VCaP (cell line): ENCODE data around the gene YKT6.

Experiments
- H3K27ac ChIP-seq: fragments of 450-650 bp; 2 replicates; pipeline ENCODE4 v1.5.1; 2017
- TF ChIP-seq, protein P1 (sequence below): fragments of 450-650 bp; conservative IDR thresholded peaks from 2 replicates; pipeline ENCODE4 v1.5.1; 2017; ENCODE audit warnings: mild to moderate bottlenecking, moderate library complexity

Gene YKT6

GRCh38 chr7:44251269-44251668, 50.5 kb downstream of the YKT6 start:
- H3K27ac ChIP-seq = no peak overlapping the region
- TF ChIP-seq, protein P1, sequence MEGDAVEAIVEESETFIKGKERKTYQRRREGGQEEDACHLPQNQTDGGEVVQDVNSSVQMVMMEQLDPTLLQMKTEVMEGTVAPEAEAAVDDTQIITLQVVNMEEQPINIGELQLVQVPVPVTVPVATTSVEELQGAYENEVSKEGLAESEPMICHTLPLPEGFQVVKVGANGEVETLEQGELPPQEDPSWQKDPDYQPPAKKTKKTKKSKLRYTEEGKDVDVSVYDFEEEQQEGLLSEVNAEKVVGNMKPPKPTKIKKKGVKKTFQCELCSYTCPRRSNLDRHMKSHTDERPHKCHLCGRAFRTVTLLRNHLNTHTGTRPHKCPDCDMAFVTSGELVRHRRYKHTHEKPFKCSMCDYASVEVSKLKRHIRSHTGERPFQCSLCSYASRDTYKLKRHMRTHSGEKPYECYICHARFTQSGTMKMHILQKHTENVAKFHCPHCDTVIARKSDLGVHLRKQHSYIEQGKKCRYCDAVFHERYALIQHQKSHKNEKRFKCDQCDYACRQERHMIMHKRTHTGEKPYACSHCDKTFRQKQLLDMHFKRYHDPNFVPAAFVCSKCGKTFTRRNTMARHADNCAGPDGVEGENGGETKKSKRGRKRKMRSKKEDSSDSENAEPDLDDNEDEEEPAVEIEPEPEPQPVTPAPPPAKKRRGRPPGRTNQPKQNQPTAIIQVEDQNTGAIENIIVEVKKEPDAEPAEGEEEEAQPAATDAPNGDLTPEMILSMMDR = no peak

GRCh38 chr7:44251881-44252280, 51.1 kb downstream of the YKT6 start:
- no peak overlapping the region for H3K27ac ChIP-seq
- TF ChIP-seq, protein P1 = no peak

DNA sequence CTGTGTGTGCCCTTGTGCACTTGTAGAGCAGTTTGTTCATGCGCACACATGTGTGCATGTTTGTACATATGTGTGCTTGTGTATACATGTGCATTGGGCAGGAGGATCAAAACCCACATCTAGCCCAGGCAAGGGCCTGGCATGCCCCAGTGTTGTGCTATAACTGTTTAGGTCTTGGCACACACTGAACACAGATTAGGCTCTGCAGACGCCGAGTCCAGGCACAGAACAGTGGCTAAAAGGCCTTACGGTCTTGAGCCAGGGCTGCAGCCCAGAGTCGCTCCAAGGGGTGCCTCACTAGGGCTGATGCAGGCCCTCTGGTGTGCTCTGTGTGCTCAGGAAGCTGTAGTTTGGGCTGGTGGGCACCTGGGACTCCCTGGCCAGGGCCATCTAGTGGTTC, 55.7 kb downstream of the YKT6 start:
- TF ChIP-seq, protein P1 = no peak
- H3K27ac ChIP-seq = no peak overlapping the region

DNA sequence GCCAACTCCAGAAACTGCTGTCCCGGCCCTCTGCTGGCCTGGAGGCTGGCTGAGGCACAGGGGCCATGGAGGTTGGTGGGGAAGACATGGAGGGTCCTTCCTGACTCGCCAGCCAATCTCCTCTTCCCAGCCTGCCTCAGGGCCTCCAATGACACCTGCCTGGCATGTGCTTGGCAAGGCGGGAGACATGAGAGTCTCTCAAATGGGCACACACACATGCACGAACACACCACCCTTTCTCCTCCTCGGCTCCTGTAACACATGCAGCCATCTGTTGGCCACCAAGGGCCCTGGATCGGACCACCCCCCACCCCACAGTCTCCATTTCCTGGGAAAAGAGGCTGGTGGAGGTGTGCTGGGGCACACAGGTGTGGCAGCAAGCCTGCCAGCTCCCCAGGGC, 56.4 kb downstream of the YKT6 start:
- no peak overlapping the region for H3K27ac ChIP-seq
- TF ChIP-seq, protein P1 = no peak

GRCh38 chr7:44257618-44258422, 57.0 kb downstream of the YKT6 start:
- H3K27ac ChIP-seq = no peak overlapping the region
- TF ChIP-seq, protein P1 = no peak

- no peak overlapping the region for H3K27ac ChIP-seq
Observed at GRCh38 chr7:44258423-44258760, 57.6 kb downstream of the YKT6 start.

GRCh38 chr7:44258865-44259546, 58.2 kb downstream of the YKT6 start:
- H3K27ac ChIP-seq = no peak overlapping the region
- TF ChIP-seq, protein P1 = no peak

More at GRCh38 chr7:44258423-44258760, 57.6 kb downstream of the YKT6 start:
- TF ChIP-seq, protein P1 = no peak
